K562 (cell line): ENCODE data around the gene DPM2. TPM values are rescaled to one million over a fixed set of nuclear protein-coding genes. Genes with fewer than 3 reads are reported as not detected.

Source experiments
- ATAC-seq: fragments of 200-7000 bp; cut with Tn5 transposase; 3 replicates; pipeline ENCODE4 v1.9.1; 2020; ENCODE audit warnings: moderate library complexity
- BruUV-seq: library from RNA; stranded (reverse); fragments of 400-500 nt; replicated peaks from 2 replicates; lab custom pipeline; 2021; lab: Mats Ljungman, UMichigan
- CTCF ChIA-PET: fragments of 300-600 bp; formaldehyde crosslinking; extraction: SDS; loops from one replicate; lab custom pipeline; 2021; ENCODE audit warnings: low intra/inter-chr PET ratio; lab: Yijun Ruan, JAX
- POLR2A ChIA-PET: fragments of 300-600, 350-650 bp; sonication (Branson Sonifier 250); formaldehyde crosslinking; extraction: SDS; loops from one replicate; lab custom pipeline; 2021; ENCODE audit warnings: antibody characterized with exemption, inconsistent platforms; lab: Yijun Ruan, JAX
- DNase-seq, 4 experiments: peaks; one replicate each; pipeline versions ENCODE4 v3.0.0 to v3.0.0-alpha.2; 2011 to 2018; ENCODE audit warnings: low spot score in 3 of 4, mixed read lengths in 3 of 4; ENCODE audit errors: extremely low read depth in 1 of 4
- FAIRE-seq: peaks from 2 replicates; lab custom pipeline; 2011; peaks lifted over from hg19 to GRCh38; lab: Jason Lieb, UNC
- H2AFZ ChIP-seq: 2 replicates; pipeline ENCODE4 v1.6.0; 2011; ENCODE audit warnings: low read depth, low read length, control low read depth, inconsistent platforms
- H3K27ac ChIP-seq: fragments of 200-600 bp; 3 replicates; pipeline ENCODE4 v1.8.0; 2011; ENCODE audit warnings: low read depth, mild to moderate bottlenecking, control low read depth, inconsistent platforms, low read length, moderate library complexity, mixed read lengths; ENCODE audit errors: extremely low read depth
- H3K27me3 ChIP-seq, 2 experiments: fragments of 300-600 bp in 1 of 2; 2 replicates in 1 of 2; 3 replicates in 1 of 2; pipeline versions ENCODE4 v1.6.0 to v1.8.0; 2011; ENCODE audit warnings: inconsistent platforms in 2 of 2, low read length in 2 of 2, mild to moderate bottlenecking in 1 of 2, mixed read lengths in 1 of 2, moderate library complexity in 1 of 2; ENCODE audit not compliant: control insufficient read depth in 2 of 2, insufficient read depth in 2 of 2
- H3K36me3 ChIP-seq: fragments of 300-600 bp; 3 replicates; pipeline ENCODE4 v1.8.0; 2011; ENCODE audit warnings: mild to moderate bottlenecking, low read length, inconsistent platforms; ENCODE audit not compliant: control insufficient read depth, insufficient read depth
- H3K4me1 ChIP-seq, 2 experiments: fragments of 200-600 bp in 1 of 2; replicated peaks in 1 of 2; 2 replicates in 1 of 2; 3 replicates in 1 of 2; pipeline versions ENCODE4 v1.5.1 to v1.8.0; 2011; ENCODE audit warnings: inconsistent platforms in 2 of 2, low read length in 2 of 2, mild to moderate bottlenecking in 1 of 2, mixed read lengths in 1 of 2, moderate library complexity in 1 of 2; ENCODE audit not compliant: control insufficient read depth in 2 of 2, insufficient read depth in 2 of 2
- H3K4me2 ChIP-seq: 2 replicates; pipeline ENCODE4 v1.6.1; 2011; ENCODE audit warnings: low read length, control low read depth, inconsistent platforms, mixed read lengths; ENCODE audit not compliant: insufficient read depth
- H3K4me3 ChIP-seq: fragments of 200-600 bp; sonication (generic), shearing (Covaris generic); 2 replicates; pipeline ENCODE4 v1.5.1; 2016; ENCODE audit warnings: control low read depth, inconsistent platforms
- H3K79me2 ChIP-seq: fragments of 200-600 bp; 3 replicates; pipeline ENCODE4 v1.8.0; 2011; ENCODE audit warnings: low read length, inconsistent platforms; ENCODE audit not compliant: control insufficient read depth, insufficient read depth
- H3K9ac ChIP-seq, 2 experiments: 2 replicates each; pipeline versions ENCODE4 v1.6.0 to v1.6.1; 2011; ENCODE audit warnings: low read depth in 2 of 2, low read length in 2 of 2, control low read depth in 1 of 2, inconsistent platforms in 1 of 2, mild to moderate bottlenecking in 1 of 2, mixed read lengths in 1 of 2; ENCODE audit not compliant: insufficient read depth in 1 of 2
- H3K9me1 ChIP-seq: one replicate; pipeline ENCODE4 v1.6.0; 2011; ENCODE audit warnings: inconsistent platforms, mild to moderate bottlenecking, low read length, moderate library complexity; ENCODE audit not compliant: control insufficient read depth, insufficient read depth
- H3K9me3 ChIP-seq: replicated peaks from 2 replicates; pipeline ENCODE4 v1.5.1; 2011; ENCODE audit warnings: low read depth, low read length, inconsistent platforms; ENCODE audit not compliant: control insufficient read depth, insufficient read depth
- H4K20me1 ChIP-seq: replicated peaks from 2 replicates; pipeline ENCODE4 v1.6.1; 2011; ENCODE audit warnings: low read length, inconsistent platforms, mixed read lengths; ENCODE audit not compliant: control insufficient read depth, insufficient read depth
- DPF2 ChIP-seq: fragments of 450-650 bp; IDR thresholded peaks from 2 replicates; pipeline ENCODE4 v1.6.1; 2016
- FOXK2 ChIP-seq, 2 experiments: fragments of 450-650 bp; IDR thresholded peaks in 1 of 2; conservative IDR thresholded peaks in 1 of 2; 2 replicates each; pipeline ENCODE4 v1.6.1; 2016; ENCODE audit warnings: low read depth in 2 of 2, mild to moderate bottlenecking in 1 of 2
- L3MBTL2 ChIP-seq: fragments of 450-650 bp; IDR thresholded peaks from 2 replicates; pipeline ENCODE4 v1.6.1; 2016; ENCODE audit warnings: mild to moderate bottlenecking, moderate library complexity
- RBM14 ChIP-seq: fragments of 200-400 bp; formaldehyde crosslinking; IDR thresholded peaks from 2 replicates; pipeline ENCODE4 v1.6.1; 2018; ENCODE audit warnings: low read depth, mild to moderate bottlenecking, low read length, moderate library complexity, borderline replicate concordance; ENCODE audit not compliant: insufficient read depth
- ZNF384 ChIP-seq: IDR thresholded peaks from 2 replicates; pipeline ENCODE4 v1.6.1; 2012; ENCODE audit warnings: low read depth, low read length, improper control_type of control experiment
- WGBS: fragments of 100-300 bp; shearing (Covaris generic); methylation state at CpG from one replicate; pipeline ENCODE4 v1.1.6; 2016; ENCODE audit warnings: low coverage, mixed read lengths; ENCODE audit not compliant: insufficient coverage; ENCODE audit errors: missing lambda C conversion rate; 5-methylcytosine and 5-hydroxymethylcytosine counted together
- in situ Hi-C: fragments of 300-500 bp; cut with MboI; formaldehyde crosslinking; loops from 4 replicates; pipeline ENCODE4 v1.15.0; 2018; ENCODE audit warnings: inconsistent platforms, mixed read lengths
- intact Hi-C: fragments of 100-400 bp; cut with micrococcal nuclease; formaldehyde crosslinking; loops from 2 replicates; pipeline ENCODE4 v1.14.2; 2022
- polyA plus RNA-seq, 8 experiments: library from polyadenylated mRNA; depleted of rRNA in 4 of 8; stranded (reverse) in 5 of 8; unstranded in 3 of 8; fragments of >200 nt; fragmentation: Nextera tagmentation in 2 of 8; fragmentation: Illumina TruSeq in 1 of 8; extraction: Ambion mirVana in 2 of 8; extraction: Trizol in 1 of 8; gene quantifications; 2 replicates each; pipeline versions ENCODE4 v1.2.1 to v1.2.3, GENCODE V29; 2011 to 2014; ENCODE audit warnings: inconsistent platforms in 1 of 8, missing spikeins in 1 of 8
- total RNA-seq, 7 experiments: library from RNA; depleted of rRNA in 6 of 7; stranded (reverse); fragments of >200 nt in 6 of 7; fragmentation: Illumina TruSeq in 2 of 7; extraction: Trizol in 2 of 7; gene quantifications; 2 replicates each; pipeline versions ENCODE4 v1.2.1 to v1.2.3, GENCODE V29; 2011 to 2021; ENCODE audit warnings: low replicate concordance in 1 of 7
- TF ChIP-seq, protein P1 (sequence below): fragments of 450-650 bp; formaldehyde crosslinking; IDR thresholded peaks from 2 replicates; pipeline ENCODE4 v1.4.0; 2022; ENCODE audit warnings: mild to moderate bottlenecking, moderate library complexity
- TF ChIP-seq, protein P2 (sequence below): fragments of 450-650 bp; IDR thresholded peaks from 2 replicates; pipeline ENCODE4 v1.6.1; 2016
- TF ChIP-seq, protein P3 (sequence below): fragments of 200-800 bp; sonication (Bioruptor generic); IDR thresholded peaks from 2 replicates; pipeline ENCODE4 v1.6.1; 2017; ENCODE audit warnings: missing genetic modification characterization, missing compliant biosample characterization
- TF ChIP-seq, protein P4 (sequence below), 2 experiments: fragments of 200-800 bp in 1 of 2; sonication (Bioruptor generic) in 1 of 2; sonication (generic) in 1 of 2; formaldehyde crosslinking in 1 of 2; IDR thresholded peaks in 1 of 2; conservative IDR thresholded peaks in 1 of 2; 2 replicates each; pipeline versions ENCODE4 v1.5.0 to v1.6.1; 2016 to 2020; ENCODE audit warnings: missing compliant biosample characterization in 1 of 2, missing genetic modification characterization in 1 of 2, missing genetic modification reagents in 1 of 2

Gene DPM2
- total and polyA plus RNA-seq, 9 of the 15 experiments (the other 6 are each of a cell fraction or from before 2014, with no cell fraction given) = 43.5 to 126 (median 71.1) TPM

DNA sequence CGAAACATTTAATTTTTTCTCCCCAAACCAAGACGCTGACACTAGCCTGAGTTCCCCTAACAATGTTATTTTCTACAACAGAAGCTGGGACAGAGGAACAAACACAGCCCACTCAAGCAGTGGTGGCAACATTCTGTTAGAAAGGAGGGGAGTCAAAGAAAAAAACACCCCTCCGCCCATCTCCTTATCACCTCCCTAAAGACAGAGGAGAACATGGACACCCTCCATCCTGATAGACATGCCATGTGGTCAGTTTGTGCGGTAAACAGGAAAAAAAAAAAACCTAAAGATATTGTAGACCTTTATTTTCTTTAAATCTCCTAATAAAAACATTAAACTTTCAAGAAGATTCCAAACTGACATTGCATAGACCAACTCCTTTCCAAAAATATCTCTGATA, 2.9 kb upstream of the DPM2 start:
- TF ChIP-seq, protein P1, sequence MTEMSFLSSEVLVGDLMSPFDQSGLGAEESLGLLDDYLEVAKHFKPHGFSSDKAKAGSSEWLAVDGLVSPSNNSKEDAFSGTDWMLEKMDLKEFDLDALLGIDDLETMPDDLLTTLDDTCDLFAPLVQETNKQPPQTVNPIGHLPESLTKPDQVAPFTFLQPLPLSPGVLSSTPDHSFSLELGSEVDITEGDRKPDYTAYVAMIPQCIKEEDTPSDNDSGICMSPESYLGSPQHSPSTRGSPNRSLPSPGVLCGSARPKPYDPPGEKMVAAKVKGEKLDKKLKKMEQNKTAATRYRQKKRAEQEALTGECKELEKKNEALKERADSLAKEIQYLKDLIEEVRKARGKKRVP = no peak
- TF ChIP-seq, protein P2, sequence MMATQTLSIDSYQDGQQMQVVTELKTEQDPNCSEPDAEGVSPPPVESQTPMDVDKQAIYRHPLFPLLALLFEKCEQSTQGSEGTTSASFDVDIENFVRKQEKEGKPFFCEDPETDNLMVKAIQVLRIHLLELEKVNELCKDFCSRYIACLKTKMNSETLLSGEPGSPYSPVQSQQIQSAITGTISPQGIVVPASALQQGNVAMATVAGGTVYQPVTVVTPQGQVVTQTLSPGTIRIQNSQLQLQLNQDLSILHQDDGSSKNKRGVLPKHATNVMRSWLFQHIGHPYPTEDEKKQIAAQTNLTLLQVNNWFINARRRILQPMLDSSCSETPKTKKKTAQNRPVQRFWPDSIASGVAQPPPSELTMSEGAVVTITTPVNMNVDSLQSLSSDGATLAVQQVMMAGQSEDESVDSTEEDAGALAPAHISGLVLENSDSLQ = peak; percentile 56
- TF ChIP-seq L3MBTL2 (0 out of 2 replicates have a peak, but pooled peaks have one; percentile 30), FOXK2 (conservative IDR thresholded peaks at IDR 0.05 in 1 of 2, IDR thresholded peaks at IDR 0.05 in 1 of 2; ENCODE audit: low read depth in 2 of 2) (peak; percentile 48 to 51; a peak in 1 of 4 replicates), ZNF384 (0 out of 2 replicates have a peak, but pooled peaks have one; percentile 64), RBM14 (no peak), DPF2 (peak; percentile 35; the same call in 1 of the 2 replicates)
- TF ChIP-seq, protein P3, sequence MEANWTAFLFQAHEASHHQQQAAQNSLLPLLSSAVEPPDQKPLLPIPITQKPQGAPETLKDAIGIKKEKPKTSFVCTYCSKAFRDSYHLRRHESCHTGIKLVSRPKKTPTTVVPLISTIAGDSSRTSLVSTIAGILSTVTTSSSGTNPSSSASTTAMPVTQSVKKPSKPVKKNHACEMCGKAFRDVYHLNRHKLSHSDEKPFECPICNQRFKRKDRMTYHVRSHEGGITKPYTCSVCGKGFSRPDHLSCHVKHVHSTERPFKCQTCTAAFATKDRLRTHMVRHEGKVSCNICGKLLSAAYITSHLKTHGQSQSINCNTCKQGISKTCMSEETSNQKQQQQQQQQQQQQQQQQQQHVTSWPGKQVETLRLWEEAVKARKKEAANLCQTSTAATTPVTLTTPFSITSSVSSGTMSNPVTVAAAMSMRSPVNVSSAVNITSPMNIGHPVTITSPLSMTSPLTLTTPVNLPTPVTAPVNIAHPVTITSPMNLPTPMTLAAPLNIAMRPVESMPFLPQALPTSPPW (CRISPR knock-in tag) = peak; percentile 46
- TF ChIP-seq, protein P4, sequence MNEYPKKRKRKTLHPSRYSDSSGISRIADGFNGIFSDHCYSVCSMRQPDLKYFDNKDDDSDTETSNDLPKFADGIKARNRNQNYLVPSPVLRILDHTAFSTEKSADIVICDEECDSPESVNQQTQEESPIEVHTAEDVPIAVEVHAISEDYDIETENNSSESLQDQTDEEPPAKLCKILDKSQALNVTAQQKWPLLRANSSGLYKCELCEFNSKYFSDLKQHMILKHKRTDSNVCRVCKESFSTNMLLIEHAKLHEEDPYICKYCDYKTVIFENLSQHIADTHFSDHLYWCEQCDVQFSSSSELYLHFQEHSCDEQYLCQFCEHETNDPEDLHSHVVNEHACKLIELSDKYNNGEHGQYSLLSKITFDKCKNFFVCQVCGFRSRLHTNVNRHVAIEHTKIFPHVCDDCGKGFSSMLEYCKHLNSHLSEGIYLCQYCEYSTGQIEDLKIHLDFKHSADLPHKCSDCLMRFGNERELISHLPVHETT (CRISPR knock-in tag; conservative IDR thresholded peaks at IDR 0.05 in 1 of 2, IDR thresholded peaks at IDR 0.05 in 1 of 2) = 0 out of 4 replicates have a peak, but pooled peaks of 1 of the 2 experiments have one; percentile 40
- TF ChIP-seq, all 486 proteins: peak for 7

More for the DNA sequence above, 2.9 kb upstream of the DPM2 start:
- H3K9me1 ChIP-seq = peaks cover 6% of the 10 kb centered on the region
- H3K9ac ChIP-seq = peak overlapping the region in 1 of 2 experiments; percentile 67; a peak in 2 of 4 replicates
- FAIRE-seq (peak; percentile 74), DNase-seq (peak in 3 of 4 experiments; percentile 44 to 72 (median 70)), ATAC-seq (no peak)
- peaks cover 37% of the 10 kb centered on the region; the same call in 2 of the 3 replicates for H3K36me3 ChIP-seq
- H3K4me2 ChIP-seq = peak overlapping the region; percentile 40; the same call in 1 of the 2 replicates
- no peaks in the 10 kb centered on the region for H3K9me3 ChIP-seq
- 19% methylated on average over 4 of the region's 4 CpGs for WGBS
- in situ Hi-C loops = no loop called here
- H3K79me2 ChIP-seq = peaks cover 25% of the 10 kb centered on the region
- peak overlapping the region; percentile 86 for H2AFZ ChIP-seq
- H3K4me1 ChIP-seq = peaks cover 57 to 81% of the 10 kb centered on the region in 2 experiments
- peak overlapping the region; percentile 81 for H3K27ac ChIP-seq
- H3K4me3 ChIP-seq = no peak overlapping the region
- POLR2A ChIA-PET = interaction anchor here (0.6 to 1.1 kb wide), 5 partner anchors 9 to 220 kb away, joined by 3 to 5 read pairs (median 3); no protein-coding TSS in a partner anchor
- no TSS peak for BruUV-seq
- no peaks in the 10 kb centered on the region for H3K27me3 ChIP-seq
- CTCF ChIA-PET = no interaction called here
- intact Hi-C loops = no loop called here
- H4K20me1 ChIP-seq = peaks cover 17% of the 10 kb centered on the region; the same call in 1 of the 2 replicates
